NK-92 (cell line): ENCODE measurements around the gene NMRAL1.

ENCODE experiments used
- DNase-seq: peaks from one replicate; lab custom pipeline; 2025; ENCODE audit not compliant: unreplicated experiment; lab: John Stamatoyannopoulos, UW

Gene NMRAL1

GRCh38 chr16:4474192-4474961 is at the start of gene NMRAL1:
TSS of gene NMRAL1 (minus strand) at chr16:4474625. CDS start at chr16:4474132, 493 bp downstream.
- DNase-seq: peak; percentile 53

- no peak for DNase-seq
These were observed 49.3 kb upstream of the NMRAL1 start for GRCh38 chr16:4523686-4524085.

- DNase-seq: no peak
These were observed 47.7 kb upstream of the NMRAL1 start for GRCh38 chr16:4522051-4522581.

GRCh38 chr16:4520913-4521312 is 46.5 kb upstream of the NMRAL1 start:
- DNase-seq: no peak

- DNase-seq: no peak
These were observed 45.0 kb upstream of the NMRAL1 start for GRCh38 chr16:4519274-4520058.

GRCh38 chr16:4517812-4518680 is 43.6 kb upstream of the NMRAL1 start:
- no peak for DNase-seq

GRCh38 chr16:4515611-4516233 is 41.3 kb upstream of the NMRAL1 start:
- DNase-seq: no peak

GRCh38 chr16:4514606-4515005 is 40.2 kb upstream of the NMRAL1 start:
- no peak for DNase-seq

GRCh38 chr16:4513881-4514280 is 39.5 kb upstream of the NMRAL1 start:
- DNase-seq: no peak

GRCh38 chr16:4513086-4513860 is 38.8 kb upstream of the NMRAL1 start:
- no peak for DNase-seq

- no peak for DNase-seq
These were observed 38.0 kb upstream of the NMRAL1 start for GRCh38 chr16:4512473-4512872.

GRCh38 chr16:4511441-4512082 is 37.1 kb upstream of the NMRAL1 start:
- no peak for DNase-seq

GRCh38 chr16:4510747-4511426 is 36.5 kb upstream of the NMRAL1 start:
- DNase-seq: no peak

- DNase-seq: no peak
These were observed 35.7 kb upstream of the NMRAL1 start for GRCh38 chr16:4510131-4510530.

- DNase-seq: no peak
These were observed 35.0 kb upstream of the NMRAL1 start for GRCh38 chr16:4509420-4509819.

GRCh38 chr16:4508806-4509205 is 34.4 kb upstream of the NMRAL1 start:
- no peak for DNase-seq

GRCh38 chr16:4507588-4508345 is 33.3 kb upstream of the NMRAL1 start:
- DNase-seq: no peak

GRCh38 chr16:4506450-4506849 is 32.0 kb upstream of the NMRAL1 start:
- no peak for DNase-seq
